NCI-H1092 treated with DMSO at 0.1 percent for 48 hours (cell line): ENCODE results near the gene PSMG1.

Experiments
- DNase-seq: peaks from one replicate; lab custom pipeline; 2025; lab: John Stamatoyannopoulos, UW

Gene PSMG1

DNA sequence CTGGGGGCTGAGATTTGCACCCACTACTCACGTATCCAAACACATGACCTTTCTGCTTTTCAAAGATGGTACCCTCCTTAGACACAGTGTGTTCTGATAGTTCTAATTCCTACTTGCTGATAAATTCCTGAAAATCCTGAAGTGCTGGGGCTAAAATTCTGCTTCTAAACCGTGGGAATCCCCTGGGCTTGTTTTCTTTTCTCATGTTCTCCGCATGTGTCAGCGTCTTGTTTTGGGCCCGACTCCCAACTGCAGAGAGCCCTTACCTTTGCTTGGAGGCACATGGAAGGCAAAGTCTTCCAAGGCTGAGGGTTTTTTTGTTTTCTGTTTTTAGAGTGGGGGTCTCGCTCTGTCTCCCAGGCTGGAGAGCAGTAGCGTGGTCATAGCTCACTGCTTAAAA lies 27.2 kb downstream of the PSMG1 start:
- no peak for DNase-seq

DNA sequence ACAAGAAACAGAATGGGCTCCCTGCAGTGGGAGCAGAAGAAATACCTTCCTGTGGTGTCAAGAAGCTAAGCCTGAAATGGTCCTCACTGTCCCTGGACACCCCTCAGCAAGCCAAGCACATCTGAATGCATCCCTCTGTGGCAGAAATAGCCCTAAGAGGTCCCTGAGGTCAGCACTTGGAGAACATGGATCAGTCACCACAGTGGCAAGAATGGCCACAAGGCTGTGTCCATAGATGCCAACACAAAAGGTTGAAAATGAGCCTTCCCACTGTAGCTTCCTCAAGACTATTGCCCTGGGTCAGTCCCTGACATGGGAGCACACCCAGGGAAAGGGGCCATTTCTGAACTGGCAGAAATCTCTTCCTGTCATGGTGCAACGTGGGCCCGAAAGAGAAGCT lies 27.7 kb downstream of the PSMG1 start:
- DNase-seq = no peak

- DNase-seq = no peak
Measured at GRCh38 chr21:39153842-39154241, 29.4 kb downstream of the PSMG1 start.

DNA sequence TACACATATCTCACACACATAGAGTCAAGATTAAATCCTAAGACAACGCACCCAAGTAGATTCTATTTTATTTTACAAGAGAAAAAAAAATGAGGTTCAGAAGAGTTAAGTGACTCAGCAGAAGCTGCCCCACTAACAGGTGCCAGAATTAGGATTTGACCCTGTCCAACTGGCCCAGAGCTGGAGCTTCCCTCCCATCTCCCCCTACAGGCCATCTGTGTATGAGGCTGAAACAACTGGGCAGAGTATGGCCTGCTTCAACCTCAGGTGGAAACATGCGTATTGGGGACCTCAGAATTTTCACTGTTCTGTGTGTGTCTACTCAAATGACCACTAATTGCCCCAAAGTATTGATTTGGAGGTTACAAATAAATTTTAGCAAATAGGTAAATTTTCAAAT lies 29.9 kb downstream of the PSMG1 start:
- DNase-seq = no peak

DNA sequence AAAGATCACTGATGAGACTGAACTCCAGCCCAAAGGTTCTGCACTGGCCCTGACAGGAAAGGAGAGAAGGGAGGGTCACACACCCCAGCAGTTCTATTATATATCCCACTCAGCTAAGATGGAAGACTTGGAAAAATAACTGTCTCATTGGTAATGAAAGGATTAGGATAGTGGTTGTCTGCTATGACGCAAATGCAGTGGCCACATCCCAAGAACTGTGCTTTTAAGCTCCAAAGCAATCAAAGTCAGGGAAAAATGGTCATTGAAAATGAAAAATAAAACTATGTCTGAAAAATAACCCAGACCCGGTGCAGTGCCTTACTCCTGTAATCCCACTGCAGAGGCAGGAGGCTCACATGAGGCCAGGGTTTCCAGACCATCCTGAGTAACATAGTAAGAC lies 31.0 kb downstream of the PSMG1 start:
- no peak for DNase-seq

GRCh38 chr21:39150877-39151276 lies 32.4 kb downstream of the PSMG1 start:
- DNase-seq = no peak

DNA sequence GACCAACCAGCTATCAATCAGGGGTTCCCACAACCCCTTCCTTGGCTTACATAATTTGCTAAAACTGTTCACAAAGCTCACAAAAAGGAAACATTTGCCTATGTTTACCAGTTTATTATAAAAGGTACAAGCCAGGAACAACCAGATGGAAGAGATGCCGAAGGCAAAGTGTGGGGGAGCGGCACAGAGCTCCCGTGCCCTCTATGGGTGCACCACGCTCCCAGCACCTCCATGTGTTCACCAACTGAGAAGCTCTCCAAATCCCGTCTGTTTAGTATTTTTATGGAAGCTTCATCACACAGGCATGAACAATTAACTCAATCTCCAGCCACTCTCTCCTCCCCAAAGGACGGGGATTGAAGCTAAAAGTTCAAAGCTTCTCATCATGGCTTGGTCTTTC lies 32.9 kb downstream of the PSMG1 start:
- DNase-seq = no peak

DNA sequence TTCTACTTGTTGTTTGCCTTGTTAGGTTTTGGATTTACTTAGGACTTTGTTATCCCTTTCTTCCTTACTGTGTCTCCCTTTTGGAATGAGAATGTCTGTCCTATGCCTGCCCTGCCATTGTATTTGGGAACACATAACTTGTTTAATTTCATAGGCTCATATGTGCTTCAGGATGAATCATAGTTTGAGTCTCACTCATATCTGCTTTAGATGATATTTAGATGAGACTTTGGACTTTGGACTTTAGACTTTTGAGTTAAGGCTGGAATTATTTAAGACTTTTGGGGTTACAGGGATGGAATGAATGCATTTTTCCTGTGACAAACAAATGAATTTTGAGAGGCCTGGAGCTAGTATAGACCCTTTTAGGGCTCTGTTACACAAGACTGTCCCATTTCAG lies 33.4 kb downstream of the PSMG1 start:
- no peak for DNase-seq

DNA sequence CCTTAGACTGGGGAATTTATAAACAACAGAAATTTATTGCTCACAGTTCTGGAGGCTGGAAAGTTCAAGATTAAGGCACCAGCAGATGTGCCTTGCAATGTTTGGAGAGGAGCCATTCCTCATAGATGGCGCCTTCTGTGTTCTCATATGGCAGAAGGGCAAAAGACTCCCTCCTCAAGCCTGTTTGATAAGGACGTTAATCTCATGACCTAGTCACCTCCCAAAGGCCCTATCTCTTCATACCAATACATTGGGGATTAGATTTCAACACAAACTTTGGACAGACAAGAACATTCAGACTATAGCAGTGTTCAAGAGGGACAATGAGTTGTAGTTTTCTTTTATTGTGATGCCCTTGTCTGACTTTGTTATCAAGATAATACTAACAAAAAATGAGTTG lies 34.3 kb downstream of the PSMG1 start:
- DNase-seq = no peak

- no peak for DNase-seq
Measured at GRCh38 chr21:39144191-39144590, 39.1 kb downstream of the PSMG1 start.

DNA sequence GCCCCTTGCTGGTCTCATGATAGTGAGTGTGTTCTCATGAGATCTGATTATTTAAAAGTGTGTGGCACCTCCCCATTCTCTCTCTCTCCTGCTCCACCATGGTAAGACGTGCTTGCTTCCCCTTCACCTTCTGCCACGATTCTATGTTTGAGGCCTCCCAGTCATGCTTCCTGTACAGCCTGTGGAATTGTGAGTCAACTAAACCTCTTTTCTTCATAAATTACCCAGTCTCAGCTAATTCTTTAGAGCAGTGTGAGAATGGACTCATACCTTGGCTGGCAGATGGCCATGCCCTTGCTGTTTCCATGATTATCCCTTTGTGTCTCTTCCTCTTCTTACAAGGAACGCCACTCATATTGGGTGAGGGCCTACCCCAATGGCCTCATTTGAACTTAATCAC lies 40.3 kb downstream of the PSMG1 start:
- DNase-seq = no peak

DNA sequence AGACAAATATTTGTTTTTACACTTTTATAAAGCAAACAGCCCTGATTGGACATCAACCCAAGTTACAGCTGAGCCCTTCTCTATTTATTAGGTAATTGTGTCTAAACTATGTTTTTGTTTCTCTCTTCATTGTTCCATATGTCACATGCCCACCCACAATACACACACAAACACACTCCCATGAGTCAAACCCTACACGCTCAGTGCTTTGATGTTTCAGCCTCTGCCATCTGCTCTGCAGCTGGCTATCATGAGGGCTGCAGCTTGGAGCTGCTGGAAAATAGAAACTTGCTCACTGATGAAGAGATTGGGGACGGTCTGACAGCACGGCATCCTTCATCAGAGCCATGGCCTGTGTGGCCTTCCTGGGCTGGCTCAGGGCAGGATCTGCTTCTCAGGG lies 41.7 kb downstream of the PSMG1 start:
- DNase-seq = peak; percentile 13

- DNase-seq = no peak
Measured at GRCh38 chr21:39137248-39138178, 45.7 kb downstream of the PSMG1 start.

DNA sequence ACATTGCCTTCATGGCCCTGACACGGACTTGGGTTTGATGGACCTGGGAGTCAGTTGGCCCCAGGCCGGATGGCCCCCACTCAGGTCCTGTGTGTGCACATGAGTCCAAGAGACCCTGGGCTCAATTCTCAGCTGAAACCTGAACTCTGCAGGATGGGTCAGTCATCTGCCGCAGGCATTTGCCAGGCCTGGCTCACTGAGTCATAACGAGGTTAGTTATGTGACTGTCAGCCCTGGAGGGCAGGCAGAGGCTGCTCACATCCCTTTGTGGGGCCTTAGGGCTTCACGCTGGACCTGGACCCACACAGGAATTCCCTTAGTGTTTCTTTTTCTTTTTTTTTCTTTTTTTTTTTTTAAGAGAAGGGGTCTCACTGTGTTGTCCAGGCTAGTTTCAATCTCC lies 46.5 kb downstream of the PSMG1 start:
- no peak for DNase-seq

- peak; percentile 34 for DNase-seq
Measured at GRCh38 chr21:39136138-39136537, 47.1 kb downstream of the PSMG1 start.

DNA sequence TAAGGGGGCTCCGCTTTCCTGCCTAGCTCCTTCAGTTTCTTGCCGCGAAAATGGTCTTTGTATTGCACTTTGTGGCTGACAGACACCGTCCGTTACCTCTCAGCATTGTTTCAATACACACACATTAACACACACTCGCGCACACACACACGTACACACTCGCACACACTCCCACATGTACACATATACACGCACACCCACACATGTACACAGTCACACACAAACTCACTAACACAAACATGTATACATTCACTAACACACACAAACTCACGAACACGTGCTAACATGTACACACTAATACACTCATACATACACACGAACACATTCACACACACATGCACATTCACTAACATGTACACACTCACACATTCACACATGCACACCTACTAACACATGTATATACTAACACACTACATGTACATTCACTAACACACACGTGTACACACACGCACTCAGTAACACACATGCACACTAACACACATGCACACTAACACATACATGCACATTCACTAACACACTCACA lies 48.9 kb downstream of the PSMG1 start:
- DNase-seq = no peak

GRCh38 chr21:39132248-39132647 lies 51.0 kb downstream of the PSMG1 start:
- DNase-seq = no peak

DNA sequence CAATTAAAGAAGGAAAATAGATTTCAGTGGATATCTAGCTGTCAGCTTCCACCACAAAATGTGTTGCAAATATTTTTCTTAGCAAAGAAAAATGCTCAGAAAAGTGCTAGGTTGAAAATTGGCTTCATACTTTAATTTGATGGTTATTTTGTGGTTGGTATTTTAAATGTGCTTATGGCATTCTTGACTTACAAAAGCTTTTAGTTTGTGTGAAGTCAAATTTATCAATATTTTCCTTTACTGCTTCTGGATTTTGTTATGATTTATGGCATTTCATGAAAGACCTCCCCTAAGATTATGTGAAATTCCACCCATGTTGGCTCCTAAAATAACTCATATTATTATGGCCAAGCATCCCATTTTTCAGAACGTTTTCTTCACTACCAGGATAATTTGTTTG lies 51.5 kb downstream of the PSMG1 start:
- DNase-seq = no peak

DNA sequence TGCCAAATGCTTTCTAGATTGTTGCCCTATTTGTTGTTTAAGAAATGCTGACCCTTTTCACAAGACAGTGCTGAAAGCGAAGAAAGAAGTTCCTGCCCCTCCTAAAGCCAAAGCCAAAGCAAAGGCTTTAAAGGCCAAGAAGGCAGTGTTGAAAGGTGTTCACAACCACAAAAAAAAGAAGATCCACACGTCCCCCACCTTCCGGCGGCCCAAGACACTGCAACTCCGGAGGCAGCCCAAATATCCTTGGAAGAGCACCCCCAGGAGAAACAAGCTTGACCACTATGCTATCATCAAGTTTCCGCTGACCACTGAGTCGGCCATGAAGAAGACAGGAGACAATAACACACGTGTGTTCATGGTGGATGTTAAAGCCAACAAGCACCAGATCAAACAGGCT lies 55.7 kb downstream of the PSMG1 start:
- no peak for DNase-seq

DNA sequence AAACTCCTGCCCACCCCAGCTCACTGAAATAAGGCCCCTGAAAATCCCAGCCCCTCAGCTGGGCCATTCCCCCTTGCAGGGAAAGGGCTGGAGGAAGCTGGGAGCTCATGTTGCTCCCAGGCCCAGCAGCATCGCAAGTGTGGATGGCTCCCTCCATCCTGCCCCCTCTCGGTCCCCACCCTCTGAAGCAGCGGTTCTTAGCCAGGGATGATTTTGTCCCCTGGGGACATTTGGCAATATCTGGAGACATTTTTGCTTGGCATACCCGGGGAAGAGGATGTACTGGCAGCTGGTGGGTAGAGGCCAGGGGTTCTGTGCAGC lies 56.8 kb downstream of the PSMG1 start:
- no peak for DNase-seq

- DNase-seq = peak; percentile 84
Measured at GRCh38 chr21:39125752-39126485, 57.3 kb downstream of the PSMG1 start.
